GM19468 (cell line): ENCODE measurements around the gene CCDC71L.

ENCODE experiments used
- ATAC-seq: cut with Tn5 transposase; IDR thresholded peaks from one replicate; pipeline ENCODE4 v1.9.1; 2021; ENCODE audit warnings: mild to moderate bottlenecking, moderate library complexity, moderate number of reproducible peaks; ENCODE audit not compliant: unreplicated experiment; ENCODE audit errors: extremely low read depth

CCDC71L gene

GRCh38 chr7:106659963-106660861 lies 746 bp downstream of the CCDC71L start:
- peak; percentile 58 for ATAC-seq

GRCh38 chr7:106659166-106659962 lies 1.6 kb downstream of the CCDC71L start:
- ATAC-seq, result no peak

- ATAC-seq, result no peak
Measured at GRCh38 chr7:106658316-106659165, 2.4 kb downstream of the CCDC71L start.

- ATAC-seq, result no peak
Measured at GRCh38 chr7:106657085-106657991, 3.6 kb downstream of the CCDC71L start.

GRCh38 chr7:106655703-106656498 lies 5.1 kb downstream of the CCDC71L start:
- ATAC-seq, result no peak

GRCh38 chr7:106653488-106653887 lies 7.5 kb downstream of the CCDC71L start:
- ATAC-seq, result no peak

GRCh38 chr7:106652909-106653308 lies 8.0 kb downstream of the CCDC71L start:
- no peak for ATAC-seq

- no peak for ATAC-seq
Measured at GRCh38 chr7:106652092-106652491, 8.9 kb downstream of the CCDC71L start.

- no peak for ATAC-seq
Measured at GRCh38 chr7:106646256-106646655, 14.7 kb downstream of the CCDC71L start.

- no peak for ATAC-seq
Measured at GRCh38 chr7:106644999-106645398, 16.0 kb downstream of the CCDC71L start.

- no peak for ATAC-seq
Measured at GRCh38 chr7:106643216-106644000, 17.6 kb downstream of the CCDC71L start.

- no peak for ATAC-seq
Measured at GRCh38 chr7:106641416-106641815, 19.5 kb downstream of the CCDC71L start.

- ATAC-seq, result no peak
Measured at GRCh38 chr7:106640368-106641141, 20.4 kb downstream of the CCDC71L start.

GRCh38 chr7:106639476-106640334 lies 21.3 kb downstream of the CCDC71L start:
- ATAC-seq, result no peak

- no peak for ATAC-seq
Measured at GRCh38 chr7:106635411-106635810, 25.5 kb downstream of the CCDC71L start.

- ATAC-seq, result no peak
Measured at GRCh38 chr7:106634958-106635357, 26.0 kb downstream of the CCDC71L start.
